ENCODE data around the gene KCNAB2.

- TF ChIP-seq EZH2phosphoT487 (IDR thresholded peaks at IDR 0.05; ENCODE audit: low read length) (no peak), CTCF (IDR thresholded peaks at IDR 0.05; ENCODE audit: low read length) (no peak), EZH2 (optimal IDR thresholded peaks at IDR 0.05; ENCODE audit: low read depth, low read length) (no peak)
Observed at GRCh38 chr1:6062670-6063069, 17.0 kb downstream of the KCNAB2 start.

Data from MM.1S (cell line).